PC-9 (cell line): ENCODE results near the gene RABL2B.

ENCODE experiments used
- EZH2 ChIP-seq: fragments of 200-600 bp; sonication (generic); IDR thresholded peaks from 2 replicates; pipeline ENCODE4 v1.8.0; 2017; ENCODE audit warnings: antibody characterized with exemption, low read depth
- TF ChIP-seq, protein P1 (sequence below): fragments of 200-600 bp; sonication (generic); conservative IDR thresholded peaks from 2 replicates; pipeline ENCODE4 v1.6.1; 2017; ENCODE audit warnings: mixed run types, antibody characterized with exemption, mild to moderate bottlenecking, moderate library complexity

DNA sequence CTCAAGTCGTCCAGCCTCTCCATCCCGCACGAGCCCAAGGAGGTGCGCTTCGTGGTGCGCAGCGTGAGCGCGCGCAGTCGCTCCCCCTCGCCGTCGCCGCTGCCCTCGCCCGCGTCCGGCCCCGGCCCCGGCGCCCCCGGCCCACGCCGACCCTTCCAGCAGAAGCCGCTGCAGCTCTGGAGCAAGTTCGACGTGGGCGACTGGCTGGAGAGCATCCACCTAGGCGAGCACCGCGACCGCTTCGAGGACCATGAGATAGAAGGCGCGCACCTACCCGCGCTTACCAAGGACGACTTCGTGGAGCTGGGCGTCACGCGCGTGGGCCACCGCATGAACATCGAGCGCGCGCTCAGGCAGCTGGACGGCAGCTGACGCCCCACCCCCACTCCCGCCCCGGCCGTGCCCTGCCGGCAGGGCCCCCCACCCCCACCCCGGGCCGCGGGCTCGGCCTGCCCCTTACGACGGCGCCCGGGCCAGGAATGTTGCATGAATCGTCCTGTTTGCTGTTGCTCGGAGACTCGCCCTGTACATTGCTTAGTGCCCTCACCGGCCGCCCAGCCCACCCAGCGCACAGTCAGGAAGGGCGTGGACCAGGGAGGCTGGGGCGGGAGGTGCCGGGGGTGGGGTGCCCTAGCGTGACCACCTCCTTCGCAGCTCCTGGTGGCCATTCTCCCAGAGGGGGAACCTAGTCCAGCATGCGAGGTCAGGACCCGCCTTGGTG lies 52.3 kb downstream of the RABL2B start:
- TF ChIP-seq, protein P1, sequence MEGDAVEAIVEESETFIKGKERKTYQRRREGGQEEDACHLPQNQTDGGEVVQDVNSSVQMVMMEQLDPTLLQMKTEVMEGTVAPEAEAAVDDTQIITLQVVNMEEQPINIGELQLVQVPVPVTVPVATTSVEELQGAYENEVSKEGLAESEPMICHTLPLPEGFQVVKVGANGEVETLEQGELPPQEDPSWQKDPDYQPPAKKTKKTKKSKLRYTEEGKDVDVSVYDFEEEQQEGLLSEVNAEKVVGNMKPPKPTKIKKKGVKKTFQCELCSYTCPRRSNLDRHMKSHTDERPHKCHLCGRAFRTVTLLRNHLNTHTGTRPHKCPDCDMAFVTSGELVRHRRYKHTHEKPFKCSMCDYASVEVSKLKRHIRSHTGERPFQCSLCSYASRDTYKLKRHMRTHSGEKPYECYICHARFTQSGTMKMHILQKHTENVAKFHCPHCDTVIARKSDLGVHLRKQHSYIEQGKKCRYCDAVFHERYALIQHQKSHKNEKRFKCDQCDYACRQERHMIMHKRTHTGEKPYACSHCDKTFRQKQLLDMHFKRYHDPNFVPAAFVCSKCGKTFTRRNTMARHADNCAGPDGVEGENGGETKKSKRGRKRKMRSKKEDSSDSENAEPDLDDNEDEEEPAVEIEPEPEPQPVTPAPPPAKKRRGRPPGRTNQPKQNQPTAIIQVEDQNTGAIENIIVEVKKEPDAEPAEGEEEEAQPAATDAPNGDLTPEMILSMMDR: no peak
- TF ChIP-seq EZH2: no peak
